Measurements from ENCODE around the gene STAG2.
A peak's percentile ranks its signal among the peaks of the same experiment; 100 is the strongest.
"Not testable (repeated sequence)": the region's sequence is repeated elsewhere in the genome, so short reads cannot be mapped to it uniquely, and the experiment has no call there.

STAG2 gene

GRCh38 chrX:123961268-123962005 lies at the start of gene STAG2:
Gene STAG2 (plus strand): TSS chrX:123961706. CDS start chrX:124022628, 60,922 bp downstream.
- H3K4me1 Mint-ChIP-seq (ENCODE audit: low read depth), result peaks cover 34% of the 10 kb centered on the region
- no peaks in the 10 kb centered on the region for H3K9me3 Mint-ChIP-seq
- no peaks in the 10 kb centered on the region for H3K27me3 Mint-ChIP-seq
- H3K27ac Mint-ChIP-seq, result peak within 1 kb of the TSS; percentile 99
- H3K36me3 Mint-ChIP-seq (ENCODE audit: low read depth), result peaks cover 10% of the 10 kb centered on the region
- H3K4me3 Mint-ChIP-seq, result peak within 1 kb of the TSS; percentile 97

GRCh38 chrX:123917069-123917468 lies 44.4 kb upstream of the STAG2 start:
- Mint-ChIP-seq H3K4me1 (ENCODE audit: low read depth) (no peaks in the 10 kb centered on the region), H3K27me3 (no peaks in the 10 kb centered on the region), H3K27ac (no peak overlapping the region), H3K4me3 (no peak overlapping the region), H3K9me3 (no peaks in the 10 kb centered on the region), H3K36me3 (ENCODE audit: low read depth) (no peaks in the 10 kb centered on the region)

GRCh38 chrX:123918106-123918721 lies 43.3 kb upstream of the STAG2 start:
- Mint-ChIP-seq H3K27ac (no peak overlapping the region), H3K27me3 (no peaks in the 10 kb centered on the region), H3K36me3 (ENCODE audit: low read depth) (no peaks in the 10 kb centered on the region), H3K4me1 (ENCODE audit: low read depth) (no peaks in the 10 kb centered on the region), H3K4me3 (no peak overlapping the region), H3K9me3 (no peaks in the 10 kb centered on the region)

- H3K27me3 Mint-ChIP-seq, result no peaks in the 10 kb centered on the region
- no peak overlapping the region for H3K27ac Mint-ChIP-seq
- no peaks in the 10 kb centered on the region for H3K36me3 Mint-ChIP-seq (ENCODE audit: low read depth)
- no peaks in the 10 kb centered on the region for H3K4me1 Mint-ChIP-seq (ENCODE audit: low read depth)
- H3K9me3 Mint-ChIP-seq, result no peaks in the 10 kb centered on the region
- H3K4me3 Mint-ChIP-seq, result no peak overlapping the region
Measured at GRCh38 chrX:123920105-123920785, 41.3 kb upstream of the STAG2 start.

GRCh38 chrX:123923211-123923610 lies 38.3 kb upstream of the STAG2 start:
- Mint-ChIP-seq H3K27me3 (no peaks in the 10 kb centered on the region), H3K4me3 (no peak overlapping the region), H3K27ac (no peak overlapping the region), H3K36me3 (ENCODE audit: low read depth) (no peaks in the 10 kb centered on the region), H3K4me1 (ENCODE audit: low read depth) (no peaks in the 10 kb centered on the region), H3K9me3 (no peaks in the 10 kb centered on the region)

GRCh38 chrX:123924186-123924585 lies 37.3 kb upstream of the STAG2 start:
- Mint-ChIP-seq H3K27ac (no peak overlapping the region), H3K36me3 (ENCODE audit: low read depth) (no peaks in the 10 kb centered on the region), H3K4me1 (ENCODE audit: low read depth) (no peaks in the 10 kb centered on the region), H3K4me3 (no peak overlapping the region), H3K9me3 (no peaks in the 10 kb centered on the region), H3K27me3 (no peaks in the 10 kb centered on the region)

GRCh38 chrX:123927845-123928244 lies 33.7 kb upstream of the STAG2 start:
- Mint-ChIP-seq H3K4me1 (ENCODE audit: low read depth) (no peaks in the 10 kb centered on the region), H3K36me3 (ENCODE audit: low read depth) (no peaks in the 10 kb centered on the region), H3K27me3 (no peaks in the 10 kb centered on the region), H3K27ac (no peak overlapping the region), H3K4me3 (no peak overlapping the region), H3K9me3 (no peaks in the 10 kb centered on the region)

GRCh38 chrX:123932055-123932454 lies 29.5 kb upstream of the STAG2 start:
- not testable (repeated sequence) for H3K27me3 Mint-ChIP-seq; H3K27ac Mint-ChIP-seq; H3K9me3 Mint-ChIP-seq; H3K4me3 Mint-ChIP-seq; H3K4me1 Mint-ChIP-seq (ENCODE audit: low read depth); H3K36me3 Mint-ChIP-seq (ENCODE audit: low read depth)

- H3K4me1 Mint-ChIP-seq (ENCODE audit: low read depth), result no peaks in the 10 kb centered on the region
- no peak overlapping the region for H3K27ac Mint-ChIP-seq
- no peaks in the 10 kb centered on the region for H3K9me3 Mint-ChIP-seq
- H3K36me3 Mint-ChIP-seq (ENCODE audit: low read depth), result no peaks in the 10 kb centered on the region
- no peaks in the 10 kb centered on the region for H3K27me3 Mint-ChIP-seq
- H3K4me3 Mint-ChIP-seq, result no peak overlapping the region
Measured at GRCh38 chrX:123943074-123943473, 18.4 kb upstream of the STAG2 start.

- Mint-ChIP-seq H3K9me3 (no peaks in the 10 kb centered on the region), H3K27me3 (no peaks in the 10 kb centered on the region), H3K4me1 (ENCODE audit: low read depth) (no peaks in the 10 kb centered on the region), H3K4me3 (no peak overlapping the region), H3K36me3 (ENCODE audit: low read depth) (no peaks in the 10 kb centered on the region), H3K27ac (no peak overlapping the region)
Measured at GRCh38 chrX:123943488-123943887, 18.0 kb upstream of the STAG2 start.

GRCh38 chrX:123949846-123950245 lies 11.7 kb upstream of the STAG2 start:
- H3K9me3 Mint-ChIP-seq, result no peaks in the 10 kb centered on the region
- H3K4me1 Mint-ChIP-seq (ENCODE audit: low read depth), result no peaks in the 10 kb centered on the region
- no peaks in the 10 kb centered on the region for H3K36me3 Mint-ChIP-seq (ENCODE audit: low read depth)
- no peak overlapping the region for H3K27ac Mint-ChIP-seq
- no peaks in the 10 kb centered on the region for H3K27me3 Mint-ChIP-seq
- H3K4me3 Mint-ChIP-seq, result no peak overlapping the region

- H3K36me3 Mint-ChIP-seq (ENCODE audit: low read depth), result peaks cover 10% of the 10 kb centered on the region
- no peaks in the 10 kb centered on the region for H3K27me3 Mint-ChIP-seq
Measured at GRCh38 chrX:123959281-123960063, 2.0 kb upstream of the STAG2 start.

GRCh38 chrX:123960956-123961267 lies 594 bp upstream of the STAG2 start:
- peak overlapping the region; percentile 99 for H3K27ac Mint-ChIP-seq
- H3K4me1 Mint-ChIP-seq (ENCODE audit: low read depth), result peaks cover 30% of the 10 kb centered on the region
- no peaks in the 10 kb centered on the region for H3K9me3 Mint-ChIP-seq
- H3K36me3 Mint-ChIP-seq (ENCODE audit: low read depth), result peaks cover 10% of the 10 kb centered on the region
- no peaks in the 10 kb centered on the region for H3K27me3 Mint-ChIP-seq
- peak overlapping the region; percentile 97 for H3K4me3 Mint-ChIP-seq

More at GRCh38 chrX:123959281-123960063, 2.0 kb upstream of the STAG2 start:
- peaks cover 17% of the 10 kb centered on the region for H3K4me1 Mint-ChIP-seq (ENCODE audit: low read depth)
- peak overlapping the region; percentile 89 for H3K27ac Mint-ChIP-seq
- H3K9me3 Mint-ChIP-seq, result no peaks in the 10 kb centered on the region
- H3K4me3 Mint-ChIP-seq, result peak overlapping the region; percentile 97

GRCh38 chrX:123962006-123962467 lies 531 bp downstream of the STAG2 start:
- Mint-ChIP-seq H3K9me3 (no peaks in the 10 kb centered on the region), H3K27ac (peak overlapping the region; percentile 99), H3K4me1 (ENCODE audit: low read depth) (peaks cover 39% of the 10 kb centered on the region), H3K36me3 (ENCODE audit: low read depth) (peaks cover 10% of the 10 kb centered on the region), H3K27me3 (no peaks in the 10 kb centered on the region), H3K4me3 (peak overlapping the region; percentile 97)
